Right hindlimb (tissue), 1 donor: Measurements from ENCODE around the gene PAK4.

ENCODE experiments used
- DNase-seq: peaks from one replicate; pipeline ENCODE4 v3.0.0-alpha.2; 2018

The PAK4 gene

GRCh38 chr19:39166571-39167391, 41.2 kb downstream of the PAK4 start:
- DNase-seq: peak; percentile 64

GRCh38 chr19:39167461-39168257, 42.1 kb downstream of the PAK4 start:
- DNase-seq: no peak

GRCh38 chr19:39168258-39169142, 42.9 kb downstream of the PAK4 start:
- no peak for DNase-seq

- DNase-seq: no peak
These were observed 43.7 kb downstream of the PAK4 start for GRCh38 chr19:39169143-39169810.

GRCh38 chr19:39170386-39171231, 45.0 kb downstream of the PAK4 start:
- DNase-seq: no peak

GRCh38 chr19:39171479-39172465, 46.2 kb downstream of the PAK4 start:
- DNase-seq: no peak

- no peak for DNase-seq
These were observed 47.3 kb downstream of the PAK4 start for GRCh38 chr19:39172700-39173501.

- no peak for DNase-seq
These were observed 48.0 kb downstream of the PAK4 start for GRCh38 chr19:39173502-39173991.

- DNase-seq: no peak
These were observed 48.6 kb downstream of the PAK4 start for GRCh38 chr19:39174142-39174541.

GRCh38 chr19:39174558-39175544, 49.3 kb downstream of the PAK4 start:
- DNase-seq: no peak

GRCh38 chr19:39175564-39175963, 50.0 kb downstream of the PAK4 start:
- DNase-seq: no peak

GRCh38 chr19:39177110-39177699, 51.6 kb downstream of the PAK4 start:
- no peak for DNase-seq

GRCh38 chr19:39177736-39178135, 52.1 kb downstream of the PAK4 start:
- DNase-seq: no peak

- DNase-seq: peak; percentile 21
These were observed 52.9 kb downstream of the PAK4 start for GRCh38 chr19:39178296-39179006.

- DNase-seq: peak; percentile 17
These were observed 54.2 kb downstream of the PAK4 start for GRCh38 chr19:39179754-39180153.

GRCh38 chr19:39180749-39181148, 55.2 kb downstream of the PAK4 start:
- no peak for DNase-seq
